Measurements from ENCODE around the gene EPAS1.

DNA sequence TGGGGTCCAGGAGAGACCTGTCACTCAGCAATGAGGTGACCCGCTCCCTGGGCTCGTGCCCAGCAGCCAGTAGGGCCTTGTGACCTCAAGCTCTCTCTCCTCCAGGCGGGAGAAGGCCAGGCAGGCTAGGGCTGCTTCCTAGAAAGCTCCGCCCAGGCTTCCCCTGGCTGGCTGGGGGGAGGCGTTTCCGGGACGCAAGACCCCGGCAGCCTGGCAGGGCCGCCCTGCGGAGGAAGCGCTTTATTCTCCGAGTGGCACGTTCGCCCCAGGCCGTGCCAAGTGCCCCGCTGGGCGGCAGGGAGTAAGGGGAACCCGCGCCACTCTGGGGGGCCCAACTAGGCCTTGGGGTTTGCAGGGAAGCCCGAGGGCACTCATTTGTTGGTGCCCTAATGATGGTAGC lies 21.2 kb upstream of the EPAS1 start:
- TF ChIP-seq, protein P1, sequence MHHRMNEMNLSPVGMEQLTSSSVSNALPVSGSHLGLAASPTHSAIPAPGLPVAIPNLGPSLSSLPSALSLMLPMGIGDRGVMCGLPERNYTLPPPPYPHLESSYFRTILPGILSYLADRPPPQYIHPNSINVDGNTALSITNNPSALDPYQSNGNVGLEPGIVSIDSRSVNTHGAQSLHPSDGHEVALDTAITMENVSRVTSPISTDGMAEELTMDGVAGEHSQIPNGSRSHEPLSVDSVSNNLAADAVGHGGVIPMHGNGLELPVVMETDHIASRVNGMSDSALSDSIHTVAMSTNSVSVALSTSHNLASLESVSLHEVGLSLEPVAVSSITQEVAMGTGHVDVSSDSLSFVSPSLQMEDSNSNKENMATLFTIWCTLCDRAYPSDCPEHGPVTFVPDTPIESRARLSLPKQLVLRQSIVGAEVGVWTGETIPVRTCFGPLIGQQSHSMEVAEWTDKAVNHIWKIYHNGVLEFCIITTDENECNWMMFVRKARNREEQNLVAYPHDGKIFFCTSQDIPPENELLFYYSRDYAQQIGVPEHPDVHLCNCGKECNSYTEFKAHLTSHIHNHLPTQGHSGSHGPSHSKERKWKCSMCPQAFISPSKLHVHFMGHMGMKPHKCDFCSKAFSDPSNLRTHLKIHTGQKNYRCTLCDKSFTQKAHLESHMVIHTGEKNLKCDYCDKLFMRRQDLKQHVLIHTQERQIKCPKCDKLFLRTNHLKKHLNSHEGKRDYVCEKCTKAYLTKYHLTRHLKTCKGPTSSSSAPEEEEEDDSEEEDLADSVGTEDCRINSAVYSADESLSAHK (CRISPR knock-in tag; IDR thresholded peaks at IDR 0.05; ENCODE audit: borderline replicate concordance) = no peak
- TF ChIP-seq, protein P2, sequence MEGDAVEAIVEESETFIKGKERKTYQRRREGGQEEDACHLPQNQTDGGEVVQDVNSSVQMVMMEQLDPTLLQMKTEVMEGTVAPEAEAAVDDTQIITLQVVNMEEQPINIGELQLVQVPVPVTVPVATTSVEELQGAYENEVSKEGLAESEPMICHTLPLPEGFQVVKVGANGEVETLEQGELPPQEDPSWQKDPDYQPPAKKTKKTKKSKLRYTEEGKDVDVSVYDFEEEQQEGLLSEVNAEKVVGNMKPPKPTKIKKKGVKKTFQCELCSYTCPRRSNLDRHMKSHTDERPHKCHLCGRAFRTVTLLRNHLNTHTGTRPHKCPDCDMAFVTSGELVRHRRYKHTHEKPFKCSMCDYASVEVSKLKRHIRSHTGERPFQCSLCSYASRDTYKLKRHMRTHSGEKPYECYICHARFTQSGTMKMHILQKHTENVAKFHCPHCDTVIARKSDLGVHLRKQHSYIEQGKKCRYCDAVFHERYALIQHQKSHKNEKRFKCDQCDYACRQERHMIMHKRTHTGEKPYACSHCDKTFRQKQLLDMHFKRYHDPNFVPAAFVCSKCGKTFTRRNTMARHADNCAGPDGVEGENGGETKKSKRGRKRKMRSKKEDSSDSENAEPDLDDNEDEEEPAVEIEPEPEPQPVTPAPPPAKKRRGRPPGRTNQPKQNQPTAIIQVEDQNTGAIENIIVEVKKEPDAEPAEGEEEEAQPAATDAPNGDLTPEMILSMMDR (CRISPR knock-in tag; IDR thresholded peaks at IDR 0.05) = no peak
- TF ChIP-seq POLR2G (IDR thresholded peaks at IDR 0.05; ENCODE audit: low read depth, low read length) = no peak
- no peak for TF ChIP-seq BCL6 (CRISPR knock-in tag; IDR thresholded peaks at IDR 0.05)
- TF ChIP-seq ZNF564 (CRISPR knock-in tag; IDR thresholded peaks at IDR 0.05) = no peak
- TF ChIP-seq MXI1 (IDR thresholded peaks at IDR 0.05; ENCODE audit: borderline replicate concordance, low read depth, low read length) = no peak
- TF ChIP-seq ERF (CRISPR knock-in tag; IDR thresholded peaks at IDR 0.05) = no peak
- no peak for TF ChIP-seq CREB1 (IDR thresholded peaks at IDR 0.05)
- TF ChIP-seq CREB1 (CRISPR knock-in tag; IDR thresholded peaks at IDR 0.05) = no peak
- TF ChIP-seq ARNT2 (CRISPR knock-in tag; IDR thresholded peaks at IDR 0.05; ENCODE audit: low read depth) = no peak
- TF ChIP-seq, protein P3, sequence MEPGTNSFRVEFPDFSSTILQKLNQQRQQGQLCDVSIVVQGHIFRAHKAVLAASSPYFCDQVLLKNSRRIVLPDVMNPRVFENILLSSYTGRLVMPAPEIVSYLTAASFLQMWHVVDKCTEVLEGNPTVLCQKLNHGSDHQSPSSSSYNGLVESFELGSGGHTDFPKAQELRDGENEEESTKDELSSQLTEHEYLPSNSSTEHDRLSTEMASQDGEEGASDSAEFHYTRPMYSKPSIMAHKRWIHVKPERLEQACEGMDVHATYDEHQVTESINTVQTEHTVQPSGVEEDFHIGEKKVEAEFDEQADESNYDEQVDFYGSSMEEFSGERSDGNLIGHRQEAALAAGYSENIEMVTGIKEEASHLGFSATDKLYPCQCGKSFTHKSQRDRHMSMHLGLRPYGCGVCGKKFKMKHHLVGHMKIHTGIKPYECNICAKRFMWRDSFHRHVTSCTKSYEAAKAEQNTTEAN (CRISPR knock-in tag; conservative IDR thresholded peaks at IDR 0.05) = no peak
- no peak for TF ChIP-seq SP2 (CRISPR knock-in tag; IDR thresholded peaks at IDR 0.05)
